Kidney epithelial cell (primary cell): ENCODE results near the gene GFRA1. TPM values are rescaled to one million over a fixed set of nuclear protein-coding genes. Genes with fewer than 3 reads are reported as not detected.
A peak's percentile ranks its signal among the peaks of the same experiment; 100 is the strongest.

ENCODE experiments used
- DNase-seq: peaks from one replicate; pipeline ENCODE4 v3.0.0-alpha.2; 2010; ENCODE audit warnings: low read depth
- H3K27me3 ChIP-seq: 2 replicates; pipeline ENCODE4 v1.6.0; 2011; ENCODE audit warnings: low read length; ENCODE audit not compliant: control insufficient read depth, insufficient read depth
- H3K36me3 ChIP-seq: 2 replicates; pipeline ENCODE4 v1.5.1; 2011; ENCODE audit warnings: low read length; ENCODE audit not compliant: control insufficient read depth, insufficient read depth
- H3K4me3 ChIP-seq: 2 replicates; pipeline ENCODE4 v1.5.1; 2011; ENCODE audit warnings: low read depth, mild to moderate bottlenecking, control low read depth, low read length
- CTCF ChIP-seq: IDR thresholded peaks from 2 replicates; pipeline ENCODE4 v1.5.1; 2011; ENCODE audit warnings: mild to moderate bottlenecking, moderate library complexity, low read length, control low read depth, inconsistent platforms; ENCODE audit not compliant: insufficient read depth, poor library complexity, severe bottlenecking
- total RNA-seq: library from RNA; depleted of rRNA; stranded (reverse); fragments of >200 nt; gene quantifications from 2 replicates; pipeline ENCODE4 v1.2.3, GENCODE V29; 2015

Gene GFRA1
- total RNA-seq, 1 donor from 2014 or later = 1.6 TPM

- Histone ChIP-seq H3K27me3 (no peaks in the 10 kb centered on the region), H3K4me3 (no peak overlapping the region), H3K36me3 (no peaks in the 10 kb centered on the region)
- peak; percentile 58 for DNase-seq
- TF ChIP-seq CTCF = no peak
Observed at GRCh38 chr10:116113721-116114501, 159.1 kb downstream of the GFRA1 start.

GRCh38 chr10:116112232-116113231 is 160.5 kb downstream of the GFRA1 start:
- H3K36me3 ChIP-seq = no peaks in the 10 kb centered on the region
- no peak for DNase-seq
- TF ChIP-seq CTCF = no peak
- no peaks in the 10 kb centered on the region for H3K27me3 ChIP-seq
- no peak overlapping the region for H3K4me3 ChIP-seq

GRCh38 chr10:116111483-116112095 is 161.4 kb downstream of the GFRA1 start:
- no peaks in the 10 kb centered on the region for H3K27me3 ChIP-seq
- TF ChIP-seq CTCF = no peak
- no peaks in the 10 kb centered on the region for H3K36me3 ChIP-seq
- DNase-seq = no peak
- no peak overlapping the region for H3K4me3 ChIP-seq

- Histone ChIP-seq H3K4me3 (no peak overlapping the region), H3K27me3 (no peaks in the 10 kb centered on the region), H3K36me3 (no peaks in the 10 kb centered on the region)
- DNase-seq = no peak
- TF ChIP-seq CTCF = no peak
Observed at GRCh38 chr10:116110736-116111135, 162.3 kb downstream of the GFRA1 start.

- DNase-seq = no peak
- H3K4me3 ChIP-seq = no peak overlapping the region
- TF ChIP-seq CTCF = no peak
- no peaks in the 10 kb centered on the region for H3K27me3 ChIP-seq
- no peaks in the 10 kb centered on the region for H3K36me3 ChIP-seq
Observed at GRCh38 chr10:116109881-116110280, 163.1 kb downstream of the GFRA1 start.
